GM12878 (cell line): ENCODE results near the gene KRTAP22-2. TPM values are rescaled to one million over a fixed set of nuclear protein-coding genes. Genes with fewer than 3 reads are reported as not detected.

ENCODE experiments used
- ATAC-seq: fragments of 200-7000 bp; cut with Tn5 transposase; 3 replicates; pipeline ENCODE4 v1.9.1; 2020; ENCODE audit warnings: mild to moderate bottlenecking, moderate library complexity
- BruUV-seq: library from RNA; stranded (reverse); fragments of 400-500 nt; replicated peaks from 2 replicates; lab custom pipeline; 2021; lab: Mats Ljungman, UMichigan
- CTCF ChIA-PET: fragments of 300-600 bp; sonication (Branson Sonifier 250); formaldehyde crosslinking; extraction: SDS; loops from one replicate; lab custom pipeline; 2021; ENCODE audit warnings: inconsistent platforms; lab: Yijun Ruan, JAX
- POLR2A ChIA-PET: fragments of 350-600 bp; formaldehyde crosslinking; extraction: SDS; loops from one replicate; lab custom pipeline; 2021; ENCODE audit warnings: inconsistent platforms; lab: Charles Lee
- RAD21 ChIA-PET: fragments of 300-600 bp; sonication (Branson Sonifier 250); formaldehyde crosslinking; loops from one replicate; lab custom pipeline; 2023; ENCODE audit warnings: antibody characterized with exemption; ENCODE audit not compliant: unreplicated experiment; lab: Charles Lee
- SMC1A ChIA-PET: fragments of 300-600 bp; sonication (Branson Sonifier 250); formaldehyde crosslinking; loops from one replicate; lab custom pipeline; 2023; ENCODE audit not compliant: unreplicated experiment, uncharacterized antibody; lab: Charles Lee
- DNase-seq: peaks from one replicate; pipeline ENCODE4 v3.0.0-alpha.2; 2011; ENCODE audit warnings: low read depth, low spot score
- FAIRE-seq: peaks from 3 replicates; lab custom pipeline; 2011; peaks lifted over from hg19 to GRCh38; lab: Jason Lieb, UNC
- H2AFZ ChIP-seq: 2 replicates; pipeline ENCODE4 v1.6.0; 2011; ENCODE audit warnings: low read depth, low read length, control low read depth; ENCODE audit not compliant: control insufficient read depth
- H3K27ac ChIP-seq: 2 replicates; pipeline ENCODE4 v1.5.1; 2011; ENCODE audit warnings: control low read depth; ENCODE audit not compliant: control insufficient read depth, insufficient read depth
- H3K27me3 ChIP-seq, 2 experiments: replicated peaks in 1 of 2; 2 replicates each; pipeline versions ENCODE4 v1.6.0 to v1.6.1; 2011; ENCODE audit warnings: low read length in 1 of 2; ENCODE audit not compliant: control insufficient read depth in 2 of 2, insufficient read depth in 2 of 2
- H3K36me3 ChIP-seq, 2 experiments: 2 replicates each; pipeline ENCODE4 v1.5.1; 2011; ENCODE audit warnings: low read length in 1 of 2; ENCODE audit not compliant: control insufficient read depth in 2 of 2, insufficient read depth in 2 of 2
- H3K4me1 ChIP-seq: 2 replicates; pipeline ENCODE4 v1.6.1; 2011; ENCODE audit warnings: mild to moderate bottlenecking, low read length, moderate library complexity, mixed read lengths; ENCODE audit not compliant: control insufficient read depth, insufficient read depth
- H3K4me2 ChIP-seq: 2 replicates; pipeline ENCODE4 v1.6.0; 2011; ENCODE audit warnings: control low read depth; ENCODE audit not compliant: control insufficient read depth, insufficient read depth
- H3K4me3 ChIP-seq: fragments of 200-600 bp; sonication (generic); 2 replicates; pipeline ENCODE4 v1.5.1; 2016
- H3K79me2 ChIP-seq: 2 replicates; pipeline ENCODE4 v1.6.0; 2011; ENCODE audit warnings: low read length; ENCODE audit not compliant: control insufficient read depth, insufficient read depth
- H3K9ac ChIP-seq: 2 replicates; pipeline ENCODE4 v1.8.0; 2011; ENCODE audit warnings: low read length, control low read depth, mixed read lengths; ENCODE audit not compliant: control insufficient read depth, insufficient read depth
- H3K9me3 ChIP-seq: replicated peaks from 3 replicates; pipeline ENCODE4 v1.5.1; 2011; ENCODE audit warnings: mild to moderate bottlenecking, low read length; ENCODE audit not compliant: control insufficient read depth, insufficient read depth
- H4K20me1 ChIP-seq: 2 replicates; pipeline ENCODE4 v1.6.0; 2011; ENCODE audit not compliant: control insufficient read depth, insufficient read depth
- ATF3 ChIP-seq: IDR thresholded peaks from 2 replicates; pipeline ENCODE4 v1.6.1; 2011; ENCODE audit warnings: low read depth, mild to moderate bottlenecking, low read length, moderate library complexity, borderline replicate concordance; ENCODE audit errors: extremely low read depth
- BRCA1 ChIP-seq: IDR thresholded peaks from 2 replicates; pipeline ENCODE4 v1.6.1; 2011; ENCODE audit warnings: low read depth, low read length, improper control_type of control experiment
- CBX3 ChIP-seq: fragments of 200-600 bp; sonication (generic); IDR thresholded peaks from 2 replicates; pipeline ENCODE4 v1.6.1; 2016; ENCODE audit warnings: low read depth, borderline replicate concordance
- CEBPB ChIP-seq, 2 experiments: fragments of 150-350 bp in 1 of 2; IDR thresholded peaks; 2 replicates each; pipeline ENCODE4 v1.6.1; 2012 to 2014; ENCODE audit warnings: low read depth in 2 of 2, low read length in 2 of 2, borderline replicate concordance in 1 of 2, inconsistent platforms in 1 of 2
- DPF2 ChIP-seq: fragments of 450-650 bp; IDR thresholded peaks from 2 replicates; pipeline ENCODE4 v1.6.1; 2017; ENCODE audit warnings: mild to moderate bottlenecking
- E2F4 ChIP-seq: IDR thresholded peaks from 2 replicates; pipeline ENCODE4 v1.6.1; 2012; ENCODE audit warnings: low read depth, low read length, improper control_type of control experiment
- EP300 ChIP-seq, 2 experiments: fragments of 150-350 bp in 1 of 2; IDR thresholded peaks; 2 replicates each; pipeline ENCODE4 v1.6.1; 2011 to 2012; ENCODE audit warnings: low read depth in 2 of 2, low read length in 2 of 2, borderline replicate concordance in 1 of 2, improper control_type of control experiment in 1 of 2, inconsistent platforms in 1 of 2; ENCODE audit not compliant: control insufficient read depth in 1 of 2
- FOXK2 ChIP-seq: fragments of 450-650 bp; IDR thresholded peaks from 2 replicates; pipeline ENCODE4 v1.6.1; 2017; ENCODE audit warnings: mild to moderate bottlenecking, moderate library complexity
- GABPA ChIP-seq: IDR thresholded peaks from 2 replicates; pipeline ENCODE4 v1.6.1; 2014; ENCODE audit warnings: antibody characterized with exemption, low read depth, mild to moderate bottlenecking, inconsistent platforms
- IKZF2 ChIP-seq, 2 experiments: fragments of 450-650 bp; IDR thresholded peaks; 2 replicates each; pipeline ENCODE4 v1.6.1; 2017; ENCODE audit warnings: mild to moderate bottlenecking in 2 of 2, moderate library complexity in 2 of 2
- NFYB ChIP-seq: IDR thresholded peaks from 2 replicates; pipeline ENCODE4 v1.6.1; 2011; ENCODE audit warnings: low read depth, mild to moderate bottlenecking, low read length, improper control_type of control experiment, moderate library complexity; ENCODE audit not compliant: insufficient read depth
- PML ChIP-seq: IDR thresholded peaks from 2 replicates; pipeline ENCODE4 v1.6.1; 2012; ENCODE audit warnings: low read length, inconsistent platforms
- POLR2A ChIP-seq: IDR thresholded peaks from 2 replicates; pipeline ENCODE4 v1.6.1; 2011; ENCODE audit warnings: low read depth, mild to moderate bottlenecking, low read length
- RAD21 ChIP-seq: IDR thresholded peaks from 2 replicates; pipeline ENCODE4 v1.6.1; 2011; ENCODE audit warnings: mild to moderate bottlenecking, low read depth, low read length, moderate library complexity; ENCODE audit not compliant: insufficient read depth
- SMARCA5 ChIP-seq: fragments of 450-650 bp; IDR thresholded peaks from 2 replicates; pipeline ENCODE4 v1.6.1; 2017; ENCODE audit warnings: mild to moderate bottlenecking
- SMC3 ChIP-seq: IDR thresholded peaks from 2 replicates; pipeline ENCODE4 v1.6.1; 2011; ENCODE audit warnings: low read length, improper control_type of control experiment, borderline replicate concordance
- TCF12 ChIP-seq: IDR thresholded peaks from 2 replicates; pipeline ENCODE4 v1.6.1; 2011; ENCODE audit warnings: low read depth, mild to moderate bottlenecking, low read length
- USF2 ChIP-seq: IDR thresholded peaks from 2 replicates; pipeline ENCODE4 v1.6.1; 2011; ENCODE audit warnings: low read depth, low read length, improper control_type of control experiment, borderline replicate concordance
- YY1 ChIP-seq: IDR thresholded peaks from 2 replicates; pipeline ENCODE4 v1.6.1; 2011; ENCODE audit warnings: low read depth, mild to moderate bottlenecking, low read length
- ZBED1 ChIP-seq: IDR thresholded peaks from 2 replicates; pipeline ENCODE4 v1.6.1; 2016; ENCODE audit warnings: borderline replicate concordance
- WGBS: methylation state at CpG from one replicate; pipeline ENCODE4 v1.1.6; 2016; ENCODE audit warnings: low lambda C conversion rate; ENCODE audit not compliant: insufficient replicate concordance, insufficient coverage; ENCODE audit errors: missing lambda C conversion rate; 5-methylcytosine and 5-hydroxymethylcytosine counted together
- in situ Hi-C: fragments of 300-500 bp; cut with MboI; formaldehyde crosslinking; loops from 9 replicates; pipeline ENCODE4 v1.14.3; 2018; ENCODE audit warnings: mixed read lengths
- intact Hi-C: fragments of 100-400 bp; cut with micrococcal nuclease; formaldehyde crosslinking; loops from one replicate; pipeline ENCODE4 v1.14.2; 2022; ENCODE audit not compliant: unreplicated experiment
- polyA plus RNA-seq, 11 experiments: library from polyadenylated mRNA; depleted of rRNA in 4 of 11; unstranded in 6 of 11; stranded (reverse) in 5 of 11; fragments of >200 nt; fragmentation: Nextera tagmentation in 4 of 11; fragmentation: Illumina TruSeq in 1 of 11; extraction: Ambion mirVana in 4 of 11; extraction: Trizol in 1 of 11; gene quantifications; 1 replicate in 1 of 11; 2 replicates in 10 of 11; pipeline versions ENCODE4 v1.2.1 to v1.2.3, GENCODE V29; 2011 to 2016; ENCODE audit warnings: inconsistent platforms in 2 of 11, missing spikeins in 2 of 11, low read depth in 1 of 11
- total RNA-seq, 4 experiments: library from RNA; depleted of rRNA in 3 of 4; stranded (reverse); fragments of >200 nt in 3 of 4; fragmentation: Illumina TruSeq in 1 of 4; extraction: Trizol in 1 of 4; gene quantifications; 2 replicates each; pipeline versions ENCODE4 v1.2.1 to v1.2.3, GENCODE V29; 2013 to 2021

The KRTAP22-2 gene
- total and polyA plus RNA-seq, 10 of the 15 experiments (the other 5 are each of a cell fraction or from before 2014, with no cell fraction given): not detected

- no peak overlapping the region for H3K4me2 ChIP-seq
- no peaks in the 10 kb centered on the region for H3K79me2 ChIP-seq
- SMC1A ChIA-PET: no interaction called here
- no peak overlapping the region for H3K4me3 ChIP-seq
- DNase-seq: no peak
- H3K27me3 ChIP-seq: no peaks in the 10 kb centered on the region
- intact Hi-C loops: no loop called here
- ATAC-seq: no peak
- RAD21 ChIA-PET: no interaction called here
- in situ Hi-C loops: no loop called here
- no peaks in the 10 kb centered on the region for H3K4me1 ChIP-seq
- no peak overlapping the region for H3K27ac ChIP-seq
- no peak for TF ChIP-seq POLR2A
- no peak for TF ChIP-seq RAD21
- TF ChIP-seq ATF3: no peak
- TF ChIP-seq EP300 (IDR thresholded peaks at IDR 0.05; ENCODE audit: borderline replicate concordance in 1 of 2, control insufficient read depth in 1 of 2, low read depth in 2 of 2, low read length in 2 of 2): no peak
- no peak for TF ChIP-seq GABPA
- TF ChIP-seq SMC3: no peak
- TF ChIP-seq TCF12: no peak
- TF ChIP-seq IKZF2 (IDR thresholded peaks at IDR 0.05): no peak
- no peak for TF ChIP-seq SMARCA5
- TF ChIP-seq E2F4: no peak
- TF ChIP-seq CEBPB (IDR thresholded peaks at IDR 0.05; ENCODE audit: borderline replicate concordance in 1 of 2, low read depth in 2 of 2, low read length in 2 of 2): no peak
- TF ChIP-seq CBX3: no peak
- TF ChIP-seq USF2: no peak
- TF ChIP-seq FOXK2: no peak
- no peak for TF ChIP-seq NFYB
- TF ChIP-seq BRCA1: no peak
- no peak for TF ChIP-seq PML
- TF ChIP-seq DPF2: no peak
- TF ChIP-seq ZBED1: no peak
- no peak for TF ChIP-seq YY1
- FAIRE-seq: no peak
- H4K20me1 ChIP-seq: no peaks in the 10 kb centered on the region
- no TSS peak for BruUV-seq
- H2AFZ ChIP-seq: no peak overlapping the region
- WGBS: 18% methylated on average over 2 of the region's 2 CpGs
- CTCF ChIA-PET: no interaction called here
- no peak overlapping the region for H3K9ac ChIP-seq
- no peaks in the 10 kb centered on the region; the same call in 2 of the 3 replicates for H3K9me3 ChIP-seq
- no peaks in the 10 kb centered on the region for H3K36me3 ChIP-seq
- POLR2A ChIA-PET: no interaction called here
These were observed 28.2 kb downstream of the KRTAP22-2 start for GRCh38 chr21:30561957-30562356.
